ENCODE measurements around the gene ERO1A.
"Not testable (repeated sequence)": the region's sequence is repeated elsewhere in the genome, so short reads cannot be mapped to it uniquely, and the experiment has no call there.

Gene ERO1A

GRCh38 chr14:52695481-52696091, at the start of gene ERO1A:
TSS of gene ERO1A (minus strand) at chr14:52695558. CDS start at chr14:52695481, 77 bp downstream.
- DNase-seq = peak; percentile 66

- peak; percentile 11 for DNase-seq
Observed at GRCh38 chr14:52741865-52742264, 46.5 kb upstream of the ERO1A start.

- no peak for DNase-seq
Observed at GRCh38 chr14:52740751-52741150, 45.4 kb upstream of the ERO1A start.

GRCh38 chr14:52738409-52738808, 43.1 kb upstream of the ERO1A start:
- DNase-seq = no peak

- DNase-seq = no peak
Observed at GRCh38 chr14:52735921-52736489, 40.6 kb upstream of the ERO1A start.

GRCh38 chr14:52733824-52734223, 38.5 kb upstream of the ERO1A start:
- DNase-seq = no peak

GRCh38 chr14:52730709-52731111, 35.4 kb upstream of the ERO1A start:
- DNase-seq = no peak

- DNase-seq = peak; percentile 99
Observed at GRCh38 chr14:52729925-52730708, 34.8 kb upstream of the ERO1A start, which contains the start of gene STYX. TSS of gene STYX (plus strand) at chr14:52730166. CDS start at chr14:52730475, 309 bp downstream.

GRCh38 chr14:52729585-52729924, 34.2 kb upstream of the ERO1A start:
- no peak for DNase-seq

- DNase-seq = not testable (repeated sequence)
Observed at GRCh38 chr14:52729035-52729434, 33.7 kb upstream of the ERO1A start.

GRCh38 chr14:52727509-52727908, 32.2 kb upstream of the ERO1A start:
- DNase-seq = not testable (repeated sequence)

- no peak for DNase-seq
Observed at GRCh38 chr14:52724360-52724644, 28.9 kb upstream of the ERO1A start.

GRCh38 chr14:52723514-52724359, 28.4 kb upstream of the ERO1A start:
- no peak for DNase-seq

GRCh38 chr14:52716155-52716554, 20.8 kb upstream of the ERO1A start:
- no peak for DNase-seq

- no peak for DNase-seq
Observed at GRCh38 chr14:52711666-52712065, 16.3 kb upstream of the ERO1A start.

- DNase-seq = peak; percentile 97
Observed at GRCh38 chr14:52706724-52707706, 11.7 kb upstream of the ERO1A start, which contains the start of gene PSMC6. TSS of gene PSMC6 (plus strand) at chr14:52707200. CDS start at chr14:52707220, 20 bp downstream.

- peak; percentile 67 for DNase-seq
Observed at GRCh38 chr14:52706286-52706685, 10.9 kb upstream of the ERO1A start.

- DNase-seq = no peak
Observed at GRCh38 chr14:52703664-52704063, 8.3 kb upstream of the ERO1A start.

GRCh38 chr14:52703225-52703624, 7.9 kb upstream of the ERO1A start:
- DNase-seq = no peak

- DNase-seq = no peak
Observed at GRCh38 chr14:52701223-52701622, 5.9 kb upstream of the ERO1A start.

- no peak for DNase-seq
Observed at GRCh38 chr14:52700701-52701172, 5.4 kb upstream of the ERO1A start.

All from CD4-positive, alpha-beta T cell treated with Interleukin-6 for 4 hours (primary cell).